HepG2 (cell line): Measurements from ENCODE around the gene CNNM4. TPM values are rescaled to one million over a fixed set of nuclear protein-coding genes. Genes with fewer than 3 reads are reported as not detected.

Source experiments
- HNRNPL ChIP-seq: fragments of 200-400 bp; formaldehyde crosslinking; IDR thresholded peaks from 2 replicates; pipeline ENCODE4 v1.6.1; 2017; ENCODE audit warnings: mild to moderate bottlenecking, low read depth, low read length
- KDM5A ChIP-seq: fragments of 200-600 bp; sonication (generic); IDR thresholded peaks from 2 replicates; pipeline ENCODE4 v1.7.0; 2018; ENCODE audit warnings: antibody characterized with exemption, mild to moderate bottlenecking, low read length, borderline replicate concordance
- KLF11 ChIP-seq: IDR thresholded peaks from 2 replicates; pipeline ENCODE4 v1.6.1; 2016; ENCODE audit warnings: missing compliant biosample characterization
- LRRFIP1 ChIP-seq: sonication (generic); formaldehyde crosslinking; conservative IDR thresholded peaks from 2 replicates; pipeline ENCODE4 v1.4.0; 2020; ENCODE audit warnings: missing genetic modification reagents
- MEIS1 ChIP-seq: sonication (generic); formaldehyde crosslinking; IDR thresholded peaks from 2 replicates; pipeline ENCODE4 v1.9.0; 2021; ENCODE audit warnings: mild to moderate bottlenecking, missing genetic modification reagents, moderate library complexity, borderline replicate concordance
- NFAT5 ChIP-seq: sonication (generic); formaldehyde crosslinking; IDR thresholded peaks from 2 replicates; pipeline ENCODE4 v1.4.0; 2020; ENCODE audit warnings: missing genetic modification reagents
- PHF5A ChIP-seq: IDR thresholded peaks from one replicate; pipeline ENCODE4 v1.6.1; 2018; ENCODE audit warnings: low read depth, missing genetic modification reagents; ENCODE audit not compliant: unreplicated experiment
- ZBTB14 ChIP-seq: sonication (generic); formaldehyde crosslinking; IDR thresholded peaks from 2 replicates; pipeline ENCODE4 v1.4.0; 2020; ENCODE audit warnings: missing genetic modification reagents
- ZBTB33 ChIP-seq: sonication (generic); formaldehyde crosslinking; IDR thresholded peaks from 2 replicates; pipeline ENCODE4 v1.4.0; 2020; ENCODE audit warnings: missing genetic modification reagents
- ZNF468 ChIP-seq: sonication (generic); formaldehyde crosslinking; IDR thresholded peaks from 2 replicates; pipeline ENCODE4 v1.8.0; 2022; ENCODE audit warnings: mild to moderate bottlenecking, moderate library complexity, missing genetic modification reagents
- ZNF75D ChIP-seq: sonication (generic); formaldehyde crosslinking; IDR thresholded peaks from 2 replicates; pipeline ENCODE4 v1.8.1; 2023; ENCODE audit warnings: missing genetic modification reagents, mild to moderate bottlenecking, borderline replicate concordance
- ZNF766 ChIP-seq: sonication (generic); formaldehyde crosslinking; IDR thresholded peaks from 2 replicates; pipeline ENCODE4 v1.5.0; 2020; ENCODE audit warnings: missing genetic modification reagents, borderline replicate concordance
- ZSCAN22 ChIP-seq: sonication (generic); formaldehyde crosslinking; IDR thresholded peaks from 2 replicates; pipeline ENCODE4 v1.4.0; 2020; ENCODE audit warnings: mild to moderate bottlenecking, missing genetic modification reagents
- polyA plus RNA-seq, 8 experiments: library from polyadenylated mRNA; depleted of rRNA in 3 of 8; stranded (reverse) in 7 of 8; unstranded in 1 of 8; fragments of >200 nt; fragmentation: Illumina TruSeq in 4 of 8; extraction: Trizol in 4 of 8; gene quantifications; 2 replicates each; pipeline versions ENCODE4 v1.2.1 to v1.2.3, GENCODE V29; 2011 to 2016; ENCODE audit warnings: low read depth in 4 of 8, missing spikeins in 1 of 8, mixed read lengths in 1 of 8; ENCODE audit not compliant: insufficient read depth in 1 of 8
- total RNA-seq, 5 experiments: library from RNA; depleted of rRNA; stranded (reverse); fragments of >200 nt; fragmentation: Illumina TruSeq; extraction: Trizol; gene quantifications; 2 replicates each; pipeline ENCODE4 v1.2.3, GENCODE V29; 2016; ENCODE audit warnings: low read depth in 1 of 5
- TF ChIP-seq, protein P1 (sequence below): sonication (generic); formaldehyde crosslinking; IDR thresholded peaks from 2 replicates; pipeline ENCODE4 v1.8.1; 2023; ENCODE audit warnings: mild to moderate bottlenecking, inconsistent platforms, moderate library complexity, missing genetic modification reagents, borderline replicate concordance
- TF ChIP-seq, protein P2 (sequence below): sonication (generic); formaldehyde crosslinking; IDR thresholded peaks from 2 replicates; pipeline ENCODE4 v1.4.0; 2020; ENCODE audit warnings: missing genetic modification reagents

CNNM4 gene
- total and polyA plus RNA-seq, 2 of the 13 experiments (the other 11 are each of a cell fraction or from before 2014, with no cell fraction given) = 5.9 to 8.4 TPM

GRCh38 chr2:96810783-96811192, 50.1 kb downstream of the CNNM4 start (continued):
- TF ChIP-seq PHF5A (CRISPR knock-in tag) (no peak), ZNF75D (CRISPR knock-in tag) (no peak), LRRFIP1 (CRISPR knock-in tag) (no peak), ZSCAN22 (CRISPR knock-in tag) (no peak), KDM5A (no peak), NFAT5 (CRISPR knock-in tag) (no peak), ZNF468 (CRISPR knock-in tag) (no peak), ZBTB33 (CRISPR knock-in tag) (peak; percentile 66), ZBTB14 (CRISPR knock-in tag) (no peak), ZNF766 (CRISPR knock-in tag) (no peak), MEIS1 (CRISPR knock-in tag) (0 out of 2 replicates have a peak, but pooled peaks have one; percentile 40), KLF11 (CRISPR knock-in tag) (no peak), HNRNPL (0 out of 2 replicates have a peak, but pooled peaks have one; percentile 52)
- TF ChIP-seq, protein P1, sequence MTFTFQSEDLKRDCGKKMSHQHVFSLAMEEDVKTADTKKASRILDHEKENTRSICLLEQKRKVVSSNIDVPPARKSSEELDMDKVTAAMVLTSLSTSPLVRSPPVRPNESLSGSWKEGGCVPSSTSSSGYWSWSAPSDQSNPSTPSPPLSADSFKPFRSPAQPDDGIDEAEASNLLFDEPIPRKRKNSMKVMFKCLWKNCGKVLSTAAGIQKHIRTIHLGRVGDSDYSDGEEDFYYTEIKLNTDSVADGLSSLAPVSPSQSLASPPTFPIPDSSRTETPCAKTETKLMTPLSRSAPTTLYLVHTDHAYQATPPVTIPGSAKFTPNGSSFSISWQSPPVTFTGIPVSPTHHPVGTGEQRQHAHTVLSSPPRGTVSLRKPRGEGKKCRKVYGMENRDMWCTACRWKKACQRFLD (CRISPR knock-in tag) = no peak
- TF ChIP-seq, protein P2, sequence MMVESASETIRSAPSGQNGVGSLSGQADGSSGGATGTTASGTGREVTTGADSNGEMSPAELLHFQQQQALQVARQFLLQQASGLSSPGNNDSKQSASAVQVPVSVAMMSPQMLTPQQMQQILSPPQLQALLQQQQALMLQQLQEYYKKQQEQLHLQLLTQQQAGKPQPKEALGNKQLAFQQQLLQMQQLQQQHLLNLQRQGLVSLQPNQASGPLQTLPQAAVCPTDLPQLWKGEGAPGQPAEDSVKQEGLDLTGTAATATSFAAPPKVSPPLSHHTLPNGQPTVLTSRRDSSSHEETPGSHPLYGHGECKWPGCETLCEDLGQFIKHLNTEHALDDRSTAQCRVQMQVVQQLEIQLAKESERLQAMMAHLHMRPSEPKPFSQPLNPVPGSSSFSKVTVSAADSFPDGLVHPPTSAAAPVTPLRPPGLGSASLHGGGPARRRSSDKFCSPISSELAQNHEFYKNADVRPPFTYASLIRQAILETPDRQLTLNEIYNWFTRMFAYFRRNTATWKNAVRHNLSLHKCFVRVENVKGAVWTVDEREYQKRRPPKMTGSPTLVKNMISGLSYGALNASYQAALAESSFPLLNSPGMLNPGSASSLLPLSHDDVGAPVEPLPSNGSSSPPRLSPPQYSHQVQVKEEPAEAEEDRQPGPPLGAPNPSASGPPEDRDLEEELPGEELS = no peak
